ENCODE results near the gene SLX4IP.
A peak's percentile ranks its signal among the peaks of the same experiment; 100 is the strongest.
"Not testable (repeated sequence)": the region's sequence is repeated elsewhere in the genome, so short reads cannot be mapped to it uniquely, and the experiment has no call there.

SLX4IP gene

DNA sequence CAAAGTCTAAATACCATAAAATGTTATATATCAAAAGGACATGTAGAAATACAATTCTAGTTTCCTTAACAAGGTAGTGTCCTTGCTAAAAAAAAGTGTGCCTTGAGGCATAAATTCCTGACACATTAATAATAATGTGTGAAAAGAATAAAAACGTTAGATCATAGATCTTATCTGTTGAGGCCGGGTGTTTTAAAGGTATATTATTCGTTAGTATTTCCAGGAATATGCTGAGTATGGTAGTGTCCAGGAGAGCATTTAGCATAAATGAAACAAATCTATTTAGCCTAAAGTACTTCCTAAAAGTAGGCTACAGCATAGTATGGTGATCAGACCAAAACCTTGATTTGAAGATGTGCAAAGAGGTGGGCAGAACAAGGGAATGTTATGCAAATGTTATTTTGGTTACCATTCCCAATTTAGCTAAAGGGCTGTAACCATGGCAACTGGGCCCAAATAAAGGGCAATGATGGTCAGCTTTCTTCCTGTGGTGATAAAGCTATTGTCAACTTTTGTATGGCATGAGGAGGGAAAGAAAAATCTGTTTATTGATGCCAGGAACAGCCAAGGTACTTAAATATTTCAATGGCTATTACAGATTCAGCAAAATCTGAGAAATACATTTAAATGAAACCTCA lies 20.0 kb upstream of the SLX4IP start:
- H3K4me1 Mint-ChIP-seq (ENCODE audit: low read depth): peaks cover 5% of the 10 kb centered on the region
- peaks cover 6% of the 10 kb centered on the region for H3K36me3 Mint-ChIP-seq (ENCODE audit: low read depth)
- H3K4me3 Mint-ChIP-seq: no peak overlapping the region
- no peak overlapping the region for H3K27ac Mint-ChIP-seq
- H3K9me3 Mint-ChIP-seq: no peaks in the 10 kb centered on the region
- no peaks in the 10 kb centered on the region for H3K27me3 Mint-ChIP-seq (ENCODE audit: low read depth)

- H3K4me1 Mint-ChIP-seq (ENCODE audit: low read depth); H3K9me3 Mint-ChIP-seq; H3K27me3 Mint-ChIP-seq (ENCODE audit: low read depth); H3K27ac Mint-ChIP-seq; H3K36me3 Mint-ChIP-seq (ENCODE audit: low read depth); H3K4me3 Mint-ChIP-seq: not testable (repeated sequence)
These were observed 17.9 kb upstream of the SLX4IP start for GRCh38 chr20:10417218-10417617.

DNA sequence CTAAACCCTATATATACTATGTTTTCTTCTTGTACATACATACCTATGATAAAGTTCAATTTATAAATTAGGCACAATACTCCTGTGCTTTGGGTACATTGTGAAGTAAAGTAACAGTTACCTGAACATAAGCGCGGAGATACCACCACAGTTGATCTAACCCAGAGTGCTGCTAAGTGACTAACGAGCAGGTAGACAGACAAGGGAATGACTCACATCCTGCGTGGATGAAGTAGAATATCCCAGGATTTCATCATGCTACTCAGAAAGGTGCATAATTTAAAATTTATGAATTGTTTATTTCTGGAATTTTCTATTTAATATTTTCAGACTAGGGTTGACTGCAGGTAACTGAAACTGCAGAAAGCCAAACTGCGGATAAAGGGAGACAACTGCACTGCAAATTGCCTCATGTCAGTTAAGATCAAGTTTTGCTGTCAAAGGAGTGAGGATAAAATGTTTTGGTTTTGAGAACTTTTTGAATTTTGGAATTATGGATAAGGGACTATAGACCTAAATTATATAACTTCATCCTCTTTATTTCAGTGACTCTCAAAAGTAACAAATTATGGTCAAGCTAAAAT lies 15.5 kb upstream of the SLX4IP start:
- Mint-ChIP-seq H3K9me3 (no peaks in the 10 kb centered on the region), H3K4me1 (ENCODE audit: low read depth) (peaks cover 7% of the 10 kb centered on the region), H3K27me3 (ENCODE audit: low read depth) (no peaks in the 10 kb centered on the region), H3K4me3 (no peak overlapping the region), H3K36me3 (ENCODE audit: low read depth) (peaks cover 11% of the 10 kb centered on the region), H3K27ac (no peak overlapping the region)

DNA sequence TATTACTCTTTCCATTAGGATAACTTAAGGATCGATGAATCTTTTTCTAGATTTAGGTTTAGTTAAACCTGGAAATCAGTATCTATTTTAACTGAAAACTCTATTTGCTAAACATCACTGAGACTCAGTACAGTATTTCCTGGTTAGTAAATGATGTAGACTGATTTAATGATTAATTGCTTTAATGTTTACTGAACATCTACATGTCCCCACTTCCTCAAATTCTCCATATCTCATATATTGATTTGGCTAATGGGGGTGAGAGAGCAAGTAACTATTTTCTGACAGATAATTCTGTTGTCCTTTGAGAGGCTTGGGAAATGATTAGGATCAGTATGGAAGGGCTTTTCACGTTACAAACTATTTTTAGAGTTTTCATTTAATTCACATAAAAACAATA lies 11.4 kb upstream of the SLX4IP start:
- no peak overlapping the region for H3K27ac Mint-ChIP-seq
- H3K9me3 Mint-ChIP-seq: no peaks in the 10 kb centered on the region
- H3K4me3 Mint-ChIP-seq: no peak overlapping the region
- peaks cover 5% of the 10 kb centered on the region for H3K36me3 Mint-ChIP-seq (ENCODE audit: low read depth)
- H3K4me1 Mint-ChIP-seq (ENCODE audit: low read depth): peaks cover 1% of the 10 kb centered on the region
- no peaks in the 10 kb centered on the region for H3K27me3 Mint-ChIP-seq (ENCODE audit: low read depth)

DNA sequence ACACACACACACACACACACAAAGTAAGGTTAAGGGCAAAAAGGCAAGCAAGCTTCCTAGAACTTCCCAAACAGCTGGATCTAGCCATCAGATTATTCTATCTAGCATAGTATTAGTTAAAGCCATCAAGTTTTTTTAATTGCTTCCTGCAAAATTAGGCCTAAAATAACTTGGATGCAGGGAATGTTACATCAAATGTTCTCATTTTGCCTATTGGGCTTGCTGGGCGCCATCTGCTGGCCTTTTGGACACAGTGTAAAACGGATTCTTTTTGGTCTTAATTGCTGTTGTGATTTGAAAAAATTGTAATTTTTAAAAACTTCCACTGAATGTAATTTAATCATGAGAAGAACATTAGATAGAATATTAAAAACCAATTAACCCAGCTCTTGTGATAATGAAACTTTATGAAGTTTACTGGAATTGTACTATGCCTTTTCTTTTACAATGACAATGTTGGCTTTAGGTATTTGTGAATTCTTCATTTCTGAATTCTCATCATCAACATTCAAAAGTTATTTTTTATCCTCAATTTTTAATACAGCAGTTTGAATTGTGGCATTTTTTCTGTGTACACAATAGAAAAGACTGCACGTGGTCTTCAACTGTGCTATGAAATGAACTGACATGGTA lies 7.9 kb upstream of the SLX4IP start:
- Mint-ChIP-seq H3K36me3 (ENCODE audit: low read depth) (peaks cover 3% of the 10 kb centered on the region), H3K27me3 (ENCODE audit: low read depth) (no peaks in the 10 kb centered on the region), H3K9me3 (no peaks in the 10 kb centered on the region), H3K27ac (no peak overlapping the region), H3K4me3 (no peak overlapping the region), H3K4me1 (ENCODE audit: low read depth) (peaks cover 12% of the 10 kb centered on the region)

DNA sequence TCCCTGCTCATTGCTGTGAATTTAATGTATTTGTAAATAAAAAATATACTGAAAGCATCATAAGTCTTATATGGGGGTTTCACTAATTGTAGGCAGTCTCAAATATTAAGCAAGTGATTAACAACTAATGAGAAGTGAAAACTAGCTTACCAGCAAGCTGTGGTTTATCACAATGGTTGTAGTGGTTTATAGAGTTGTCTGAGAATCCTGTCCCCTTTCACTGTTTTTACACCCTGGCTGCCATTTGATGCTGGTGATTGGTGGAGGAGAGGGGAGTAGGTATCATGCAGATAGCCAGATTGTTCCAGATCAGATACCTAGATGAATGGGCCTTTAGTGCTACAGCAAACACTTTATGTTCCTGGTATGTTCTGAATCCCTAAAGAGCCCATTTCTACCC lies 7.1 kb upstream of the SLX4IP start:
- Mint-ChIP-seq H3K4me3 (no peak overlapping the region), H3K36me3 (ENCODE audit: low read depth) (peaks cover 3% of the 10 kb centered on the region), H3K4me1 (ENCODE audit: low read depth) (peaks cover 12% of the 10 kb centered on the region), H3K27me3 (ENCODE audit: low read depth) (no peaks in the 10 kb centered on the region), H3K27ac (no peak overlapping the region), H3K9me3 (no peaks in the 10 kb centered on the region)

- Mint-ChIP-seq H3K9me3 (no peaks in the 10 kb centered on the region), H3K4me3 (no peak overlapping the region), H3K27me3 (ENCODE audit: low read depth) (no peaks in the 10 kb centered on the region), H3K27ac (no peak overlapping the region), H3K36me3 (ENCODE audit: low read depth) (no peaks in the 10 kb centered on the region), H3K4me1 (ENCODE audit: low read depth) (peaks cover 17% of the 10 kb centered on the region)
These were observed 5.6 kb upstream of the SLX4IP start for GRCh38 chr20:10429443-10429981.

DNA sequence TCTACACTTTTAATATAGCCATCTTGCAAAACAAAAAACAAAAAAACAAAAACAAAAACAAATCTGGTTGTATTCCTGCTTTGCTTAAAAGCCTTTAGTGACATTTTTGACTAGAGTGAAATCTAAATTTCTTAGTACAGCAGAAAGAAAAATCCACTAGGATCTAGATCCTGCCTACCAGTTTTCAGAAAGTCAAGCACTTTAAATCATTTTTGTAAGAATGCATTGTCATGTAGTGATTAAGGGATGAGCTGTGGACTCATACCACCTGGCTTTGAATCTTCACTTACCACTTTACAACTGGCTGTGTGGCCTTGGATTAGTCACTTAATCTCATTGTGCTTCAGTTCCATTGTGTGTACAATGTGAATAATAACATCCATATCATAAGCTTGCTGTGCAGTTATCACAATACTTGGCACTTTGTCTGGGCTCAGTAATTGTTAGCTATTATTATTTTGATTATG lies 5.1 kb upstream of the SLX4IP start:
- Mint-ChIP-seq H3K27me3 (ENCODE audit: low read depth) (no peaks in the 10 kb centered on the region), H3K27ac (no peak overlapping the region), H3K36me3 (ENCODE audit: low read depth) (no peaks in the 10 kb centered on the region), H3K4me1 (ENCODE audit: low read depth) (peaks cover 17% of the 10 kb centered on the region), H3K4me3 (no peak overlapping the region), H3K9me3 (no peaks in the 10 kb centered on the region)

DNA sequence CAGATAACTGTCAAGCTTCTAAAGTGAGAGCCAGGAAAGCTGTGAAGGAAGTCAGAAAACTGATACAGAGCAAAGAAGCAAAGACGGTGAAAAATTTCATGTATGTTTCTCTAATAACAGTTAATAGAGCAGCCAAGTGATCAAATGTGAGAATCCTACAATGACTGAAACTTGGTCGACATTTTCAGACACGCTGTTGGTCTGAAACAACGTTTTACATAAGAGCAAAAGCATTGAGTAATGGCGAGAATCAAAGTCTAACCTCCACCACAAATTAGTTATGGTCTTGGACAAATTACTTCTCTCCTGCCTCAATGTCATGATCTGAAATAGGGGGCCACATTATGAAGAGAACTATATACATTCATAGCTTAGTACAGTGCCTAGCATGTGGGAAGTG lies 4.4 kb upstream of the SLX4IP start:
- peaks cover 24% of the 10 kb centered on the region for H3K4me1 Mint-ChIP-seq (ENCODE audit: low read depth)
- no peaks in the 10 kb centered on the region for H3K27me3 Mint-ChIP-seq (ENCODE audit: low read depth)
- no peak overlapping the region for H3K4me3 Mint-ChIP-seq
- no peak overlapping the region for H3K27ac Mint-ChIP-seq
- no peaks in the 10 kb centered on the region for H3K36me3 Mint-ChIP-seq (ENCODE audit: low read depth)
- H3K9me3 Mint-ChIP-seq: no peaks in the 10 kb centered on the region

DNA sequence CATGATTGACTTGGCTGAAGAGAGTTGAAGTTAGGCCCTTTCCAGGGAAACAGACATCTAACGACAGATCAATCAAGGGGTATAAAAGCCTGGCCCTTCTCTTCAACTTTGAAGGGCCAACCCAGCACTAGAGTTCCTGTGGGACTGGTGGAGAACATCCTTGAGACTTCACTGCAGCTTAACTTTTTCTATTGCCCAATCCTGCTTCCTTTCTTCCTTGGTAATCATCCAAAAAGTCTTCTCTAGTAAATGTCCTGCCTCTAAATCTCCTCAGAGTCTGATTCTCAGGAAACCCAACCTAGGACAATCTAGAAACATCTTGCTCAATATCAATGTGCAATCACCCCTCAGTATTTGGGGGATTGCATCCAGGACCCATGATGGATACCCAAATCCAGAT lies 3.0 kb upstream of the SLX4IP start:
- H3K9me3 Mint-ChIP-seq: no peaks in the 10 kb centered on the region
- H3K27ac Mint-ChIP-seq: no peak overlapping the region
- H3K27me3 Mint-ChIP-seq (ENCODE audit: low read depth): no peaks in the 10 kb centered on the region
- H3K4me3 Mint-ChIP-seq: no peak overlapping the region
- no peaks in the 10 kb centered on the region for H3K36me3 Mint-ChIP-seq (ENCODE audit: low read depth)
- H3K4me1 Mint-ChIP-seq (ENCODE audit: low read depth): peaks cover 26% of the 10 kb centered on the region

GRCh38 chr20:10433014-10433622 lies 2.0 kb upstream of the SLX4IP start:
- peaks cover 29% of the 10 kb centered on the region for H3K4me1 Mint-ChIP-seq (ENCODE audit: low read depth)
- no peaks in the 10 kb centered on the region for H3K27me3 Mint-ChIP-seq (ENCODE audit: low read depth)
- H3K36me3 Mint-ChIP-seq (ENCODE audit: low read depth): no peaks in the 10 kb centered on the region
- H3K27ac Mint-ChIP-seq: peak overlapping the region; percentile 96
- peak overlapping the region; percentile 85 for H3K4me3 Mint-ChIP-seq
- no peaks in the 10 kb centered on the region for H3K9me3 Mint-ChIP-seq

DNA sequence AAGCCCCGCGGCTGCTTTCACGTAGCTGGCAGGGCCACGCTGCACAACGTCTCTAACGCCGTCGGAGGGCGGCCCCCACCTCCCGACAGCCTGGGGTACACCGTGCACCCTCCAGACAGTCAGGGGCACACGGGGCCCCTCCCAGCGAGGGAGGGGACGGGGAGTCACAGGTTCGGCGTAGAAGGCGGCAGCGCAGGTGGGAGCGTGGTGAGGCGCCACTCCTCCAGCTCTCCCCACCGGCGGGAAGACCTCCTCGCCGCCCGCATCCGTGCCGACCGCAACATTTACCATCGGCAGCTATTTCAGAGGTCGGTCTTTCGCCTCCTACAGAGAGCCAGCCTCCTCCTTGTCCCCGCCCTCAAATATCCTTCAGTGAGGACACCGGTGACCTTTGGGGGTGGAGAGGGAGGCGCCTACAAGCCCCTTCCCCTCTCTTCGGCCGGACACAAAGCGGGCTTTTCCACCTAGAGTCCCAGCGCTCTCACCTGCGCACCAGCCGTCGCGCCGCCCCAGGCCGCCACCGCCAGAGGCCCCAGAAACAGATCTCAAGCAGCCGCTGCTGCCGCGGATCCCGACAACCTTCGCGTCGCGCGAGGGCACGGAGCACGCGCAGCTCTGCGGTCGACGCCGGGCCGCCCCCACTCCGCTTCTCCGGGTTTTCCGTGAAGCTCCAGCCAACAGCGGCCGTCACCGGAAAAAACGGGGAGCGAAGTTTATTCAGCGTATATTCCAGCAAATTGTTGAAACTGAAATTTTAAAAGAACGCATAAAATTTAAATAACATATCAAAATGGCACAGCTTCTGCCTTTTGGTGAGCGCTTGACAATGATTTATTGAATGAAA lies 1.3 kb upstream of the SLX4IP start, which contains the start of gene MKKS:
Gene MKKS, minus strand, starts transcription at position 600 of the 844 bp plus-strand sequence. CDS start 20,708 bp downstream, outside the sequence.
- Mint-ChIP-seq H3K27me3 (ENCODE audit: low read depth) (no peaks in the 10 kb centered on the region), H3K9me3 (no peaks in the 10 kb centered on the region), H3K27ac (peak within 1 kb of the TSS; percentile 96), H3K4me1 (ENCODE audit: low read depth) (peaks cover 33% of the 10 kb centered on the region), H3K4me3 (peak within 1 kb of the TSS; percentile 85), H3K36me3 (ENCODE audit: low read depth) (no peaks in the 10 kb centered on the region)

GRCh38 chr20:10434467-10434831 lies 656 bp upstream of the SLX4IP start:
- peaks cover 27% of the 10 kb centered on the region for H3K4me1 Mint-ChIP-seq (ENCODE audit: low read depth)
- peak overlapping the region; percentile 85 for H3K4me3 Mint-ChIP-seq
- peak overlapping the region; percentile 96 for H3K27ac Mint-ChIP-seq
- no peaks in the 10 kb centered on the region for H3K27me3 Mint-ChIP-seq (ENCODE audit: low read depth)
- H3K36me3 Mint-ChIP-seq (ENCODE audit: low read depth): no peaks in the 10 kb centered on the region
- H3K9me3 Mint-ChIP-seq: no peaks in the 10 kb centered on the region

DNA sequence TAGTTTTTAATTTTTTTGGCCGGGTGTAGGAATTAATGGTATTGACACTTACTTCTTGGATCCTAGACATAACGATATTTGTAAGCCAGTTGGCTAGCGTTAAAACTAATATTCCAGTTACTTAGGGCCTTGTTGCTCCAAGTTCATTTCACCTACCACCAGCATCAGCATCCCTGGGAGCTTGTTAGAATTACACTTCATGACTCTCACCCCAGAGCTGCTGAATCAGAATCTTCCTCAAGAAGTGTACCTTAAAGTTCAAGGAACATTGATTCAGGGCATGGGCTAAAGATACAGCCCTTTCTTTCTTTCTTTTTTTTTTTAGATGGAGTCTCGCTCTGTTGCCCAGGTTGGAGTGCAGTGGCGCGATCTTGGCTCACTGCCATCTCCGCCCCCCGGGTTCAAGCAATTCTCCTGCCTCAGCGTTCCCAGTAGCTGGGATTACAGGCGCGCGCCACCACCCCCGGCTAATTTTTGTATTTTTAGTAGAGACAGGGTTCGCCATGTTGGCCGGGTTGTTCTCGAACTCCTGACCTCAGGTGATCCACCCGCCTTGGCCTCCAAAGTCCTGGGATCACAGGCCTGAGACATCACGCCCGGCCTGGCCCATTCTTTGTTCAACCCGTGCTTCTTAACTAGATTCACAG lies 1.1 kb downstream of the SLX4IP start:
- H3K27ac Mint-ChIP-seq: peak overlapping the region; percentile 96
- peak overlapping the region; percentile 85 for H3K4me3 Mint-ChIP-seq
- no peaks in the 10 kb centered on the region for H3K36me3 Mint-ChIP-seq (ENCODE audit: low read depth)
- no peaks in the 10 kb centered on the region for H3K9me3 Mint-ChIP-seq
- peaks cover 27% of the 10 kb centered on the region for H3K4me1 Mint-ChIP-seq (ENCODE audit: low read depth)
- H3K27me3 Mint-ChIP-seq (ENCODE audit: low read depth): no peaks in the 10 kb centered on the region

Data from T-helper 1 cell treated with Interleukin-12 subunit alpha and Interleukin-12 subunit beta and Interleukin-4 antibody, amounts not matched to agents 30 μg/mL and 1 μg/mL, for 36 hours (primary cell).